Fibroblast of villous mesenchyme (primary cell): ENCODE results near the gene ZNF581. TPM values are rescaled to one million over a fixed set of nuclear protein-coding genes. Genes with fewer than 3 reads are reported as not detected.

Source experiments
- DNase-seq: peaks from one replicate; pipeline ENCODE4 v3.0.0-alpha.2; 2010; ENCODE audit warnings: low read depth
- H3K4me3 ChIP-seq: 2 replicates; pipeline ENCODE4 v1.5.1; 2011; ENCODE audit warnings: low read depth, mild to moderate bottlenecking, low read length
- CTCF ChIP-seq: IDR thresholded peaks from 2 replicates; pipeline ENCODE4 v1.5.1; 2012; ENCODE audit warnings: low read depth, mild to moderate bottlenecking, low read length; ENCODE audit not compliant: insufficient read depth
- total RNA-seq: library from RNA; depleted of rRNA; stranded (reverse); fragments of >200 nt; gene quantifications from 2 replicates; pipeline ENCODE4 v1.2.3, GENCODE V29; 2012

The ZNF581 gene
- total RNA-seq, 1 donor = 13.0 TPM

DNA sequence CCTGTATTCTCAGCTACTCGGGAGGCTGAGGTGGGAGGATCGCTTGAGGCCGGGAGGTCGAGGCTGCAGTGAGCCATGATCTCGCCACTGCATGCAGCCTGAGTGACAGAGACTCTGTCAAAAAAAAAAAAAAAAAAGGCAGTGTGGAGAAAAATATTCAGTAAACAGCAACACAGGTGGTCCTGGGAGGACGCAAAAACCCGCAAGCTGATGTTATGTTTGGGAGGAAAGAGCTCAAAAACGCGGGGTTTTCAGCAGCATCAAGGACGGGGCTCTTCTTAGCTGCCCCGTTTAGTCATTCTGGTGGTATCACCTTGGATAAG lies 18.5 kb upstream of the ZNF581 start:
- H3K4me3 ChIP-seq = peak overlapping the region; percentile 76
- TF ChIP-seq CTCF = no peak
- DNase-seq = no peak

DNA sequence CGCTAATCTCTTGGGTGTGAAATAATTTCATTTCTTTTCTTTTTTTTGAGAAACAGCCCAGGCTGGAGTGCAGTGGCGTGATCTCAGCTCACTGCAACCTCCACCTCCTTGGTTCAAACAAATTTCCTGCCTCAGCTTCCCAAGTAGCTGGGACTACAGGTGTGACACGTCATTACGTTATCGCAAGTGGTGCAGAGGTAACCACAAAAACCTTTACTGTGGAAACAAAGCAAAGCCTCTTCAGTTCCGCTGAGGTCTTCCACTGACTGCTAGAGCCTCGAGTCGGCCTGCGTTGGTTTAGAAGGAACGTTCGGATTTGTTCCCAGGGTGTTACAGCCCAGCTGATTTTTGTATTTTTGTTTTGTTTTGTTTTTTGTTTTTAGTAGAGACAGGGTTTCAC lies 17.1 kb upstream of the ZNF581 start:
- TF ChIP-seq CTCF = no peak
- no peak for DNase-seq
- no peak overlapping the region for H3K4me3 ChIP-seq

DNA sequence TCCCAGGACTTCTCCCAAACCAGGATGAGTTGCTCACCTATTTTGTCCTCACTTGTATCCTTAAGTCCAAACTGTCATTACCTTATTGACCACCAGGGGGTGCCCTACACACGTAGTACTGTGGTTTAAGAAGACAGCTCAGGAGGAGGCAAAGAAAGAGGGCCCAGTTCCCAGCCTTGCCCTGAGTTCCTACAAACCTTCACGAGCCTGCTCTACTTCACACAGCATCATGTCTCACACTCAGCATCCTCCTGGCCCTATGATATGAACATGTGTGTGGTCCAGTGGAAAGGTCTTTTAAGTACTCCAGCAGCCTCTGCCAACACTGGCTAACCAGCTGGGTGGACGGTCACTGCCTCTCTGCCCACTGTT lies 11.0 kb upstream of the ZNF581 start:
- peak; percentile 97 for DNase-seq
- TF ChIP-seq CTCF = peak; percentile 82
- H3K4me3 ChIP-seq = no peak overlapping the region

GRCh38 chr19:55633861-55634260 lies 9.6 kb upstream of the ZNF581 start:
- no peak for TF ChIP-seq CTCF
- peak; percentile 74 for DNase-seq
- no peak overlapping the region for H3K4me3 ChIP-seq

DNA sequence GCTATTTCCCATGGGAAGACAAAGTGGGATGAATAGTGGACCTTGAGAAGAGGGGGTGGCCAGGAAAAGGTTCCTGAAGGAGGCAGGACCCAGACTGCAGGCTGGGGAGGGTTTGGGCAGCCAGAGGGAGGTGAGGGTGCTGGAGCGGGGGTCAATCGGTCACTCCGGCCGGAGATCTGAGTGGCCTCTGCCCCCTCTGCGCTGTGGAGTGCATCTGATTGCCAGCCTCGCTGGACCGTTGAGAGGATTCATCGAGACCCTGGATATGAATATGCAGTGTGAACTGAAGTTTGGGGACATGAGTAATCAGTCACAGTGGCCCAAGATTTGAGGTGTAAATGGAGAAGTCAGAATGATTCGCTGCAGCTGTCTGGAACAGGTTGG lies 8.1 kb upstream of the ZNF581 start:
- DNase-seq = no peak
- peak overlapping the region; percentile 98 for H3K4me3 ChIP-seq
- no peak for TF ChIP-seq CTCF

DNA sequence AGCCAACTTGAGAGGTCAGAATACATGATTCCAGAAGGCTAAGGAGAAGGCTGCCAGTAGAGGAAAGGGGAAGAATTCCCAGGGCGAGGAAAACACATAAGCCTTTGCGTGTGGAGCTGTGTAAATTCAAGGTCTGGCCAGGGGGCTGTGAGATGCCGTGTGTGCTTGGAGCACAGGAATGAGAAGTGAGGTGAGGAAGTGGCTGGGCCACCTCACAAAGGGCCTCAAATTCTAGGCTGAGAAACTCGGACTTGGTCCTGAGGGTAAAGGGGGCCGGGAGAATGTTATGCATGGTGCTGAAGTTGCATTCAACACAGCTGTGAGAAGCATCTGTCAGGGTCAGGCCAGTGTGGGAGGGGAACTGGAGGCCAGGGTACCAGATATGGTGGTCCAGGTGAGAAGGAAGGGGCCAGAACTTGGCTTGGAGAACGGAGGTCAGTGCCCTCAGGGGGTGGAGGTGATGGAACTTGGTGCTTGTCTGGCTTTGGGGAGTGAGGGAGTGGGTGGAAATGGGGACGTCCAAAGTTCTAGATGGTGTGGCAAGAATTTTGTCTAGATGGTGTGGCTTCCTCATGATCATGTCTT lies 7.5 kb upstream of the ZNF581 start:
- no peak for TF ChIP-seq CTCF
- DNase-seq = no peak
- H3K4me3 ChIP-seq = peak overlapping the region; percentile 98

GRCh38 chr19:55636723-55637122 lies 6.7 kb upstream of the ZNF581 start:
- no peak for DNase-seq
- H3K4me3 ChIP-seq = no peak overlapping the region
- no peak for TF ChIP-seq CTCF
